ENCODE data around the gene M1AP.

M1AP gene

DNA sequence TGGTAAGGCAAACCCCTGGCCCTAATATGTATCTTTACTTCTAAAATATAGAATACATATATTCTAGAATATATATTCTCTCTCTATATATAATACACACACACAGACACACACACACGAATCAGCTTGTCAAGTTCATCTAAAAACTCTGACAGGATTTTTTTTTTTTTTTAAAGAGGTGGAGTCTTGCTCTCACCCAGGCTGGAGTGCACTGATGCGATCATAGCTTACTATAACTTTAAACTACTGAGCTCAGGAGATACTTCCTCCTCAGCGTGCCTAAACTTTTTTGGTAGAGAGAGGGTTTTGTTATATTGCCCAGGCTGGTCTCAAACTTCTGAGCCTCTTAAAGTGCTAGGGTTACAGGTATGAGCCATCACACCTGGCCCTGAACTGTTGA lies 48.5 kb downstream of the M1AP start:
- DNase-seq (ENCODE audit: low read depth in 2 of 2, low spot score in 1 of 2), result no peak

DNA sequence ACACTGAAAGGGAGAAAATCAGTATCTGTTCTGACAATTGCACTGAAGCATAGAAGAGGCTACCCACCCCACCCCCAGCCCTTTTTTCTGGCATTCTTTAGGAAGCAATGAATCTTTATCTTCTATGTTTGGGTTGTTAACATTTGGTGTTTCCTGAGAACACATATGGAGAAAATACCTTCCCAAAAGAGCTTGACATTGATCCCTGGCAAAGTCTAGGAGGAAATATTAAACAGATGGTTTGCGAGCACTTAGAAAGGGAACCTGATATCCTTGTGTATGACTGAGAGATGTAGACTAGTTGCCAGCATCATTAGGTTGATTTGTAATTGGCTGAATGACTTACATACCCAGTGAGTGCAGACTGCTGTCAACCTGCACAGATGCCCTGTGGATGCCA lies 50.7 kb downstream of the M1AP start:
- no peak for DNase-seq (ENCODE audit: low read depth in 2 of 2, low spot score in 1 of 2)

DNA sequence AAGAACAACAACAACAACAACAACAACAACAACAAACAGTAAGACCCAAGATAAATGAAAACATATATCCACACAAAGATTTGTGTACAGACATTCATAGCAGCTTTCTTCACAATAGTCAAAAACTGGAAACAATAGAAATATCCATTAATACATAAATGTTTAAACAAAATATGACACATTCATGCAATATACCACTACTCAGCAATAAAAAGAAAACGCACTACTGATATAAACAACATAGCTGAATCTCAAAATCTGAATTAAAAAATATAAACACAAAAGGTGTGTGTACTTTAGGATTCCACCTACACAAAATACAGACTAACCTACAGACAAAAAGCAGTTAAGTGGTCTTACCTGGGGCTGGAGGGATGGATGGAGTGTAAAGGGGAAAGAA lies 51.5 kb downstream of the M1AP start:
- DNase-seq (ENCODE audit: low read depth in 2 of 2, low spot score in 1 of 2), result no peak

DNA sequence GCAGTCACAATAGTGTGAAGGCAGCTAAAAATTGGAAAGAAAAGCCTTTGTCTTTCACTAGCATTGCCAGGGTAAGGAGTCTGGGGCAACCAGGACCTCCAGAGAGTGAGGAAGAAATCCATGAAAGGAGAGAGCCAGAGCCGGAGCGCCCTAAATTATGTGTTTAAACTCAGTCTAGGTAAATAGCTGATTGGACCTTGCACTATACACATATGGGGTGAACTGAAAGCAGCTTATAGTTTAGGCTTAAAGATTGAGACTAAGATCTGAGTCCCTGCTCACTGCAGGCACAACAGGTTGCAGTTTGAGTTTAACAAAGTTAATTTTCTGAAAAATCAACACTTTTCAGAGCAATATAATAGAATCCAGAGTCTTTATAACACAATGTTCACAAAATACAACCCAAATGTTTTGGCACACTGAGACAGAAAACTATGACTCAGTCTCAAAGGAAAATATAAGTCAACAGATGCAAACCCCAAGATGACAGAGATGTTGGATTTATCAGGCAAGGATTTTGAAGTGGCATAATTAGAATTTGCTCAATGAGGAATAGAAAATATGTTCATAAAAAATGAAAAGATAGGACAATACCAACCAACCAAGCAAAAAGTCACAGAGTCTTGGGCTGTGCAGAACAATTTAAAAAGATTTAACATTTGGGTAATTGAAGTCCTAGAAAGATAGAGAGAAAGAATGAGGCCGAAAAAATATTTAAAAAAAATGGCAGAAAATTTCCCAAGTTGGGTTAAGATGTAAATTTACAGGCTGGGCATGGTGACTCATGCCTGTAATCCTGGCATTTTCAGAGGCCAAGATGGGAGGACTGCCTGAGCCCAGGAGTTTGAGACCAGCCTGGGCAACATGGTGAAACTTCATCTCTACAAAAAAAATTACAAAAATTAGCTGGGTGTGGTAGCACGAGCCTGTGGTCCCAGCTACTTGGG lies 54.0 kb downstream of the M1AP start:
- DNase-seq (ENCODE audit: low read depth in 2 of 2, low spot score in 1 of 2), result no peak

DNA sequence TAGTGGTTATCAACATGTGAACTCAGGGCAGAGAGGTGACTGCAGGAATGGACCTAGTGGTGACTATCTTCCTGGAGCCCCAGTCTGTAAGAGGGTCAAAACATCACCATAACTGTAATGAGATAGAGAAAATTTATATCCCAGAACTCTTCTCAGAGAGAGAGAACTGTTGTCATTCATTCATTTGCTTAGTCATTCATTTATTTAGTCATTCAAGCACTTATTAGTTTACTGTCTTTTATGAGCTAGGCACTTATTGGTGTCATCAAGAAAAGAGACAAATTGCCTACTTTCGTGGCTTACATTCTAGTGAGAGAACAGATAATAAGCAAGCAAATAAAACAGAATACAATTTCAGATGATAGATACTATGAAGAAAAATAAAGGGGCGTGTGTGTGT lies 59.5 kb downstream of the M1AP start:
- DNase-seq (ENCODE audit: low read depth in 2 of 2, low spot score in 1 of 2), result no peak

DNA sequence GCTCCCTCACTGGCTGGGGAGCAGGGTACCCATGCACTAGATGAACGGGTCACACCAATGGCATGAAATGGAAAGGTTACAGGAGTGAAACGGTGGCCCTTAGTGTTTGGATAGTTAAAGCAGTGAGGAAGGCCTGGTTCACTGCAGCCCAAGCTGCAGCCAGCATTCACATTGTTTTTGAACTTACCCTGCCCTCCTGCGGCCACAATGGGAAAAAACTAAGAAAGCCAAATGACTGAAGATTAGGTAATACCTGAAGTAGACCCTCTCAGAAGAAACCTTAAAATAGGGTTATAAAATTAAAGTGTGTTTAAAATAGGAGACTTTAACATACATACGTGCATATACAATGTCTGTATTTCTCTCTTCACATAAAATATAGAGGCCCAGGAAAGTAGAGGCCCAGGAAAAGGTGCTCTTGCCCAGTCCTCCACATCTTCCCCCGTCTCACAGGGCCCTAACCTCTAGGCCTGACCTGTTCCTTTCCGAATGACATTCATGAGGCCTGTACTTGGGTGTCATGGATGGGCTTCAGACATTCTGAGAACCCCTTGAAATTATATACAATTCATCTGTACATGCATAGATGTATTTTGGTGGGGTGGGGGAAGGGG lies 60.4 kb downstream of the M1AP start:
- peak; percentile 19 to 28 for DNase-seq (ENCODE audit: low read depth in 2 of 2, low spot score in 1 of 2)

DNA sequence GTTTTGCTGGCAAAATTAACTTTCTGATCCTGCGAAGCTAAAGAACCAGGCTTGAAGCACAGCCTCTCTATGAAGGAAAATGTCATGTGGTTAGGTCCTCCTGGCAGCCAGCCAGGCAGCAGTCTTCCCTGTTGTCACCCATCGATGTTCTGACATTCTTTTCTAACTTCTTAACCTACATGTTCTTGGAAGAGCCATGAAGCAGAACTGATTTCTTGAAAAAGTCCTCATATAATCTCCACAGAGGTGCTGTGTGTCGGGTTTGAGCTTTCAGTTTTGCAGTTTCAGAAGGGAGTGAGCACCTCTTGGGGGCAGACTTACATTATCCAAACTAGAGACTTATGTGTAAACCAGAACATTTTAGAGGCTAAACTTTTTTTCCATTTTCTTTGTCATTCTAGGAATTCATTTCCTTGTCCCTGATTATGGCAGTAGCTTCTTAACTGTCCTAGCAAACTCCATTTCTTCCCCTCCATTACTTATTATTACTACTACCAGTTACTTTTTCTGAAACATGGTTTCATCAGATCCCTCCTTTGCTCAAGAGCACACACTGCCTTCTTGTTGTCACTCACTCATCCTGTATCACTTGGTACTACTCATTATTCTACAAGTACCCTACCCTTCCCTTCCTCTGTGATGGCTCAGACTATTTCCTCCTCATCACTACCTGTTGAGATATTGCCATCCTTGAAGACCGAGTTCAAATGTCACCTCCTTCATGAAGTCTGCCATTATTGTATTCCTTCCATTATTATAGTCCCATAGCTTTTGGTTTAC lies 62.5 kb downstream of the M1AP start:
- DNase-seq (ENCODE audit: low read depth in 2 of 2, low spot score in 1 of 2), result no peak

DNA sequence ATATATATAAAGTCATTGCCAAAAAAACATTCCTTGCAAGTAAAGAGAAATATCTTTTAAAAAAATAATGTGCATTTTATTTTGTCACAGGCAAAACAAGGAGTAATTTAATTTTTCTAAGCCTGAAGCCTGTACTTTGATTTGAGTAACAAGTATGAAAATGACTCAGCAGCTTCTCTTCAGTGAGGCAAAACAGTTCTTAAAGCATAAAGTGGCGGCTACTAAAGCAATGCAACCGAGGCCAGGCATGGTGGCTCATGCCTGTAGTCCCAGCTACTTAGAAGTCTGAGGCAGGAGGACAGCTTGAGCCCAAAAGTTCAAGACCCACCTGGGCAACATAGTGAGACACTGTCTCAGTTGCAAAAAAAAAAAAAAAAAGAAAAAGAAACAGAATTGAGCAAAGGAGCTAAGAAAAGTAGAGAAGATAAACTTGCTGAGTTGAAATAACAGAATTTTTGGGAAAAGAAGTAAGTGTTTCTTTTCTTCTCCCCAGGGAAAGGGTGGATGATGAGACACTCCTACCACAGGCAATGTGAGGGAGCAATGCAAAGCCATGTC lies 64.0 kb downstream of the M1AP start:
- DNase-seq (ENCODE audit: low read depth in 2 of 2, low spot score in 1 of 2), result no peak

DNA sequence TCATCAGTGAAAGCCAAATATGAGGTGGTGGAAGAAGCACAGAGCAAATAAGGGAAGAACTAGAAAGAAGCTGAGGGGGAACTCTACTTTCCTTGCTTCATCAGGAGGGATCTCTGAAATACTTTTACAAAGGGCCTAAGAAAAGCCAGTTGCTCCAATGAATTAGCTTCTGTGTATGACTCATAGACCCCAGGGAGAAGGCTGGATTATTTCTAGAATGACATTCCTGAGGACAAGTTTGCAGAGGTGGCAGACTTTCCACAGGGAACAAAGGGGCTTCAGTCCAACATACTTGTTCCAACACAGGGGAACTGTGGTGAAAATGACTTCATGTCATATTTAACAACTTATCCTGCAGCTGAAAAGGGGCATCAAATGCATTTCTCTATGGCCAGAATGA lies 64.6 kb downstream of the M1AP start:
- no peak for DNase-seq (ENCODE audit: low read depth in 2 of 2, low spot score in 1 of 2)

DNA sequence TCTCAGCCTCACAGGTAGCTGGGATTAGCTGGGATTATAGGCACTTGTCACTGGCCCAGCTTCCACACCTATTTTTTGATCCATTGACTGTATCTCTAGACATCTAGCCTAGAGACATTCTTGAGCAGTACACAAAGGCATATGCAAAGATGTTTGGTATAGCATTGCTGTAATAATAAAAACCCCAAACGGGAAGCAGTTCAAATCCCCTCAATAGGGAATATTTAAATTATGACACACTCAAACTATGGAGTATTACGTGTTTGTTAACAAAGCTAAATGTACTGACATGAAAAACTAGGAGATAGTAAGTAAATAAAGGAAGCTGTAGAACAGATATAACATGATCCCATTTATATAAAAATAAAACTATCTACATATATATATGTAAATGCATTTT lies 65.9 kb downstream of the M1AP start:
- no peak for DNase-seq (ENCODE audit: low read depth in 2 of 2, low spot score in 1 of 2)

DNA sequence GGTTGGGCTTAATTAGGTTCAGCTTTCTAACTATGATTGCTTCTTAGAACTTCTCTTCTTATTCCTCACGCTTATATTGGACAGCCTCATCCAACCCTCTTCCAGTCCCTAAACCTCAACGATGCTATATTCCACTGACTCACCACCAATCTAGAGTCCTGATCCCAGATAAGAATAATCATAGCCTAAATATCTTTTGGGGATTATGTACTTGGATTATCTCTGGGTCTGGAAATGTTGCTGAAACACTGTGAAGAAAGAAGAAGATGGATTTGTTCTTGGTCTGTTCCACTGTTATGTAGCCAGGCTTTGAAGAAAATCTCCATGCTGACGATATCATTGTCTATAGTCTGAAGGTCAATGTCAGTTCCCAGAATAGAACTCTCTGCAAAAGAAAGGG lies 66.7 kb downstream of the M1AP start:
- DNase-seq (ENCODE audit: low read depth in 2 of 2, low spot score in 1 of 2), result no peak

DNA sequence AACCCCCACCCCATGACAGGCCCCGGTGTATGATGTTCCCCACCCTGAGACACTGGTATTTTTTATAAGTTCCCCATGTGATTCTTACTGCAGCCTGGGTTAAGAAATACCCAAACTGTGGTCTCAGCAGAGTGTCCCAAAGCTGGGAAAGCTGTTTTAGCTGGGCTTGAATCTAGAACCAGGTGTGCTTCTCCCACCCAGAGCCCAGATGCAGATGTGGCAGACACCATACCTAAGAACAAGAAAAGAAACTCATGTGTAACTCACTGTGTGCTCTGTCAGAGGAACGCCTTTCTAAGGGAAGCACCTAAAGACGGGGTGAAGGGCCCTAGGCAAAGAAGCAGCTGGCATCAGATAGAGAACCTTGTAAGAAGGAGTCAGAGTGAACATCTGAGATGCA lies 69.7 kb downstream of the M1AP start:
- no peak for DNase-seq (ENCODE audit: low read depth in 2 of 2, low spot score in 1 of 2)

DNA sequence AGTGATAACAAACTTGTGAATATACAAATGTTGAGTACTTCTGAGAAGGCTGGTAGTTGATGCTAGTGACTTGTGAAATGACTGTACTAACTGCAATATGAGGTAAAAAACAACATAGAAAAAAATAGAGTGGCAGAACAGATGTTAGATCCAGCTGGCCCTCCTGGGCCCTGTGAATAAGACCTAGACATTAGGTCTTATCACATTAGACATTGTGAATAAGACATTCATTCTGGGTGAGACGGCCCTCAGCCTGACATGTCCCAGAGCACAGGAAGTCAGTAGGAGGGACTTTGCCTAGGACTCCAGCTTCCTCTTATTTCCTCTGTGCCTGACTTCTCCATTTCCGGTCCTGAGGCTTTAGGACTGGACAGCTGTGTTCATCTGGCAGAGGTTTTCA lies 70.7 kb downstream of the M1AP start:
- DNase-seq (ENCODE audit: low read depth in 2 of 2, low spot score in 1 of 2), result no peak

DNA sequence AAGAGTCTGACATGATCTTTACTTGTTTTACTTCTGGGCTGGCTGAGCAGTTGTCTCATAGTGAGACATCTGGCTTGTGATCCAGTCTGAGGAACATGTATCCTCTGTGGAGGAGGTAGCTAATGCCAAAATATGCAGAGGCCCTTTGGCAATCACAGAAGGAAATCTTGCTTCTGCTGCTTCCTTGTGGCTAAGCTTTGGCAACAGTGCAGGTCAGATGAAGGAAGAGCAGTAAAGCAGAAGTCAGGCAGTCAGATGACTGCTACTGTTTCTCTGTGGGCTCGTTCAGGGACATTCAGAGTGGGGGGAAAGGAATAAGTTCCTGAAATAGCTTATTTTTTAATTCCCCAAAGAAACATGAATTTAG lies 71.3 kb downstream of the M1AP start:
- no peak for DNase-seq (ENCODE audit: low read depth in 2 of 2, low spot score in 1 of 2)

DNA sequence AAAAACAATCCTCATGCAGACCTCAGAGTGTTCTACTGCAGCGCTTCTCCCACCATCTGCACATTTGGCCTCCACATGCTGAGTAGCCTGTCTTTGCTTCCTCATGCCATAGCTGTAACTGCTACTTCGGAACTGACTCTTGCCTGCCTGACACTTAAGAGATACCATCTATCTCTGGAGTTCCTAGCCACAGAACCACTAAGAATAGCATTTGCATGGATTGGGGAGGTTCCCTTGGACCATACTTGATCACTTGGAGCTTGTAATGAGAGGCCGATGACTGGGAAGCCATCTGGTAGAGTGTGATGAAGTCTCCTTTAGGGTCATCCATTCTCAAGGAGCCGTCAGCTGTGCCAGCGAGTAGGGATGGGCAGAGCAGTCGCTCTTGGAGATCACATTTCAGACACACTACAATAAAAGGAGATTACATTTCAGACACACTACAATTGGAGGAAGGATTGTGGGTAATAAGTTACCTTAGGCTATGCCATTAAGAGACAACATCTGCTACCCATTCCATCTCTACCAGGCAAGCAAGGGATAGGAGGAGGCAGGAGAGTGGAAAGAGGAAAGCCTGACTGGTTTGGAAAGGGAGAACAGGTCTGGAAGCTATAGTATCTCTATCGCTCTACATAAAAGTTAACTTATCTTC lies 71.8 kb downstream of the M1AP start:
- DNase-seq (ENCODE audit: low read depth in 2 of 2, low spot score in 1 of 2), result no peak

DNA sequence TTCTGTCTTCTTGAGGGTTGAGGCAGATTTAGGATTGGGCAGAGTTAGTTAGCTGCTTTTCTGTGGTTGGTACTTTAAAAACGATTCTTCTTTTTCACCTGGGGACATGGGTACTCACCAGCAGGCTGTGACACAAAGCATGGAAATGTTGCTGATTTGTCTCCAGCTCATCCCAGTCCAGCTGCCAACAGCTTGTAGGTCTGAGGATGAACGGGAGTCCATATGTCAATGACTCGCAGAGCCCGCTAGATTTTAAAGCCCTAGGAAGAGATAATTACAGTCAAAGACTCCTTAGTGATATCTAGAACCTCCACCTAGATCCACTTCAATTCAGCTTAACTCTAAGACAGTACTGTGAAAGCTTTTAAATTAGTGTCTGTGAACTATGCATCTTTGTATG lies 72.8 kb downstream of the M1AP start:
- DNase-seq (ENCODE audit: low read depth in 2 of 2, low spot score in 1 of 2), result no peak

DNA sequence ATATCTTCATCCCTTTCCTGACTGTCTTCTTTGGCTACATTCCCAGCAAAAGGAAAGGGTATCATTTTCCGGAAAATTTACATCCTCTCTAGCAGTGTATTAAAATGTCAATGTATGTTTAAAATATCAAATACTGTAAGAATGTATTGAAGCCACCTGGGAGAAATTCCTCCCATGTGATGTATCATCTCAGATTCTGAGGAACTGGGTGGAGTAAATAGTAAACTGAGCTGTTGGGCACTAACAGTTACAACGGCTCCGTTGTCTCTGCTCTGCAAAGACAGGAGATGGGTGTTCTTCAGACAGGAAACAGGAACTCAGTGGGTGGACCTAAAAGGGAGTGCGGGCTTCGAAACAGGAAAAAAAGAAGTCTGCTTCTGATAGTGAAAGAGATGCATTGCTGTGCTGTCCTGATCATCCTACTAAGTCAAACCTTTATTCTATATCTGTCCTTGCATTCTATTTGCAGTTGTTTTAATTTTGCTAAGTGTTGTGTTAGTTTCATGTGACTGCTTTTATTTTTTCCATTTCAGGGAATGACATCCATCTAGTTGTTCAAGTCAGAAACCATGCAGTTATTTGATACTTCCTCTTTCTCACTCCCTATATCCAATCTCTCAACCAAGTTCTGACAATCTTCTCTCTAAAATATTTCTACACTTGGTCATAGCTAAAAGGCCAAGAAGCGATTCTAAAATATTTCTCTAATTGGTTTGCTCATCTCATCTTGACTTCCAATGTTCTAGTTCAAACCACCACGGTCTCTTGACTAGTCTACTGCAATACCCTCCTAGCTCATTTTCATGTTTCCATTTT lies 74.2 kb downstream of the M1AP start:
- DNase-seq (ENCODE audit: low read depth in 2 of 2, low spot score in 1 of 2), result no peak

DNA sequence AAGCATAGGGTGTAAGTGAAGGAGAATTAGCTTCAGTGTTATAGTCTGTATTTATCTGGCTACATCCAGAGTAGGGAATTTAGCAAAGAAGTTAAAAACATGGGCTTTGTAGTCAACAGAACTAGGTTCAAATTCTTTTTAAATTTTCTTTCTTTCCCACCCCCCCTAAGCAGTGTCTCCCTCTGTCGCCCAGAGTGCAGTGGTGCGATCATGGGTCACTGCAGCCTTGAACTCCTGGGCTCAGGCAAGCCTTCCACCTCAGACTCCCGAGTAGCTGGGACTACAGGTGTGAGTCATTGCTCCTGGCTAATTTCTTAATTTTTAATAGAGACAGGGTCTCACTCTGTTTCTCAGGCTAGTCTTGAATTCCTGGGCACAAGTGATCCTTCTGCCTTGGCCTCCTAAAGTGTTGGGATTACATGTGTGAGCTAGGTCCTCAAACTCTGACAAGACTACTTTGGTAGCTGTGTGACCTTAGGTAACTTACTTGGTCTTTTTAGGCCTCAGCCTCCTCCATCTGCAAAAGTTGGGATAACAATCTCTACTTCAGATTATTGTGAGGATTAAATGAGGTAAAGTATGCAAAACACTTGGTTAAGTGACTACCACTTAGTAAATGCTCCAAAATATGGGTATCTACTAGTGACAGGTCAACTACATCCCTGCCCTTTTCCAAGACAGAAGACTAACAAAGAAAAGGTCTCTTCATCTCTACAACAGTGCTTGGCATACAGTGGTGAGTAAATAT lies 75.8 kb downstream of the M1AP start:
- DNase-seq (ENCODE audit: low read depth in 2 of 2, low spot score in 1 of 2), result no peak

DNA sequence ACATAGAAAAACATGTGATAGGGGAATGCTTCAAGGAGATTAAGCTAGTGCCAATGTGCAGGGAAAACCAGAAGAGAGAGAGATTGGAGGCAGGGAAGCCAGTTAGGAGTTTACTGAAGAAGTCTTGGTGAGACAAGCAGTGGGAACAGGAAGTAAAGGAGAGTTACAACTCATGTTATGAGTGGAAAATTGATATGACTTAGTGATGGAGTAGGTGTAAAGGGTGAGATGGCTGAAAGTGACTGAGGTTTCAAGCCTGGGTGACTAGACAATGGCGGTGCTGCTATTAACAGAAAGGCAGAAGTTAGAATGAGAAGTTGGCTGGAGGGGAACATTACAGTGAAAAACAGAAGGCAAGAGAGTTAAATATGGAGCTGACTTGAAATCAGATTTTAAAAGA lies 77.1 kb downstream of the M1AP start:
- no peak for DNase-seq (ENCODE audit: low read depth in 2 of 2, low spot score in 1 of 2)

DNA sequence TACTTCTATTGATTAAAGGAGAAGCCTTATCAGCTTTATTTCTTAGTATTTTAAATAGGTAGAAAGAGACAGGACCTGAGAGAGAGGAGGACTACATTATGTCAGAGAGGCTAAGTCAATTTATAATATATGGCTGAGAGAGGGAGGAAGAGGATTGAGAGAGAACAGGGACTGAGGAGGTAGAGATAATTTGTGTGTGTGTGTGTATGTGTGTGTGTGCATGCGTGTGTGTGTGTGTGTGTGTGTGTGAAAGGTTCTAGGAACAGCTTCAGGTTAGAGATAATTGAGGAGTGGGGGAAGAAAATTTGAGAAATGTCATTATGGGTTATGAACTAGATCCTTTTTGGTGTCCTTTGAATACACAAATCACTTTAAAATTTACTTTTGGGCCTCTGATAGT lies 78.4 kb downstream of the M1AP start:
- DNase-seq (ENCODE audit: low read depth in 2 of 2, low spot score in 1 of 2), result no peak

Data from stimulated activated CD8-positive, alpha-beta memory T cell treated with anti-CD3 and anti-CD28 coated beads, Interleukin-4, amount 100 ng/mL, for 4 hours (primary cell).